IMR-90 (cell line): ENCODE data around the gene SERPINA10.

ENCODE experiments used
- CTCF ChIP-seq: conservative IDR thresholded peaks from 2 replicates; pipeline ENCODE4 v1.5.1; 2012; ENCODE audit warnings: mild to moderate bottlenecking, low read depth, low read length, improper control_type of control experiment
- NFE2L2 ChIP-seq: fragments of 150-350 bp; IDR thresholded peaks from 2 replicates; pipeline ENCODE4 v1.6.1; 2016; ENCODE audit warnings: low read depth, mild to moderate bottlenecking, low read length
- POLR2A ChIP-seq: IDR thresholded peaks from 2 replicates; pipeline ENCODE4 v1.6.1; 2012; ENCODE audit warnings: mild to moderate bottlenecking, low read depth, low read length
- RFX5 ChIP-seq: IDR thresholded peaks from 2 replicates; pipeline ENCODE4 v1.8.0; 2012; ENCODE audit warnings: low read depth, mild to moderate bottlenecking, low read length, moderate library complexity
- SMC3 ChIP-seq: fragments of 150-350 bp; IDR thresholded peaks from 2 replicates; pipeline ENCODE4 v1.6.1; 2016; ENCODE audit warnings: low read depth, mild to moderate bottlenecking, antibody characterized with exemption, low read length, moderate library complexity

DNA sequence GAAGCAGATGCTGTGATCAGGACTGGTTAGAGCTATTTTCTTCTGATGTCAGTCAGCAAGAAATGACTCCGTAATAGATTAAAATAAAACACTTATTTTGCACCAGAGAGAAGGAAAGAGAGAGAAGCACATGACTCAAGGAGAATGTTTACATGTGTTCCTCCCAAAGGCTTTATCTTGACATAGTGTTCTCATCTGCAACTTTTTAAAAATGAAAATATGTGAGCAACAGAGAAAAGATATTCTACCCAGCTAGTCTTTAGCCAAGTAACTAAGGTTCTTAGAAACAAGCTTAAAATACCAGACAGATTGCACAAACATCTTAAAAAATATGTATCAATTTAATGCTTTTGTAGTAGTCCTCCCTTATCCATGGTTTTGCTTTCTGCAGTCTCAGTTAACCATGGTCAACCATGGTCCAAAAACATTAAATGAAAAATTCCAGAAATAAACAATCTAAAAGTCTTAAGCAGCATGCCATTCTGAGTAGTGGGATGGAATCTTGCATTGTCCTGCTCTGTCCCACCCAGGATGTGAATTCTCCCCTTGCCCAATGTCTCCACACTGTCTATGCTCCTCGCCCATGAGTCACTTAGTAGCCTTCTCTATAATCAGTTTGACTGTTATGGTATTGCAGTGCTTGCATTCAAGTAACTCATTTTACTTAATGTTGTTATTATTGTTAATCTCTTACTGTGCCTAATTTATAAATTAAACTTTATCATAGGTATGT is 9.9 kb downstream of the SERPINA10 start:
- TF ChIP-seq NFE2L2 (no peak), POLR2A (no peak), CTCF (no peak), SMC3 (no peak), RFX5 (no peak)
